ENCODE data around the gene IL22RA2. TPM values are rescaled to one million over a fixed set of nuclear protein-coding genes. Genes with fewer than 3 reads are reported as not detected.

IL22RA2 gene, protein sequence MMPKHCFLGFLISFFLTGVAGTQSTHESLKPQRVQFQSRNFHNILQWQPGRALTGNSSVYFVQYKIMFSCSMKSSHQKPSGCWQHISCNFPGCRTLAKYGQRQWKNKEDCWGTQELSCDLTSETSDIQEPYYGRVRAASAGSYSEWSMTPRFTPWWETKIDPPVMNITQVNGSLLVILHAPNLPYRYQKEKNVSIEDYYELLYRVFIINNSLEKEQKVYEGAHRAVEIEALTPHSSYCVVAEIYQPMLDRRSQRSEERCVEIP
- not detected in 2 replicates for total RNA-seq

DNA sequence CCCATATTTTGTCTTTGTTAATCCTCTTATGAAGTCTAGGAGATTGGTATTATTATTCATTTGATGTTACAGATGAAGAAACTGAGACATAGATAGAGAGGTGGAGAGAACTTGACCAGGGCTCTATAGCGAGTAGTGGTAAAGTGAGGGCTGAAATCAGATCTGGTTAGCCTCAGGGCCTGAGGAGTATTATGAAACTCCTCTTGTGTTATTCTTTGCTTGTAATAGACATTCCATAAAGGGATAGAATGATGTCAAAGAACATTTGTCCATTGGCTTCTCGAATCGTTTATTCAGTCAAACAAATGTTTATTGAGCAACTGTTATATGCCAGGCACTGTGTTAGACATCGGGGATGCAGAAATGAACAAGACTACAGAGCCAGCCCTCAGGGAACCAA lies at the start of gene IL22RA2:
Gene IL22RA2 (minus strand): TSS at position 144 of the 400 bp plus-strand sequence. CDS start 11,895 bp downstream, outside the sequence.

GRCh38 chr6:137218917-137219663 lies 45.6 kb upstream of the IL22RA2 start, which contains the start of gene IFNGR1:
Gene IFNGR1 (minus strand): TSS chr6:137219385. CDS start chr6:137219327, 58 bp downstream.

Other genes with a start within 250 kb of the IL22RA2 start
- gene IL20RA, start 128.7 kb downstream of the IL22RA2 start, total RNA-seq: 3.7 and 3.8 TPM in 2 replicates
- gene IFNGR1, start 45.7 kb upstream of the IL22RA2 start, total RNA-seq: 37.2 and 53.3 TPM in 2 replicates

Data from airway epithelial cell (primary cell).